ENCODE measurements around the gene NEK6. TPM values are rescaled to one million over a fixed set of nuclear protein-coding genes. Genes with fewer than 3 reads are reported as not detected.

The NEK6 gene
- polyA plus RNA-seq, 2 of the 4 experiments (the other 2 are of a cell fraction) = 26.1 to 33.7 TPM

DNA sequence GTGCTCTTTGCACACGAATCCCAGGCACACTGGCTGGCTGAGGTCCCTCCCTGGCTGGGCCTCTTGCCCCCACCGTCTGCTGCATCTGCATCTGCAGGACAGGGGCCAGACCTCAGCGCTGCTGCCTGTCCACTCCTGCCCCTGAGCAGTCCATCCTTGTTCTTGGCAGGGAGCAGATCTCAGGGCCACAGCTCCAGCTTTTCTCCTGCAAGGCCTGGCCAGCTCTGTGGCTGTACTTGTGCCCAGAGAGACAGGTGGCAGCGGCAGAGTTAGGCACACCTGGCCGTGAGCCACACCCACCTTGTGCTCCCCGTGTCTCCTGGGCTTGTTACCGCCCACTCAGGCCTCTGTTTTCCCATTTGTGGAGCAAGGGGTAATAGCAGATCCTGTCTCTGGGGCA is 13.9 kb downstream of the NEK6 start:
- ATAC-seq = no peak
- Histone ChIP-seq H3K4me1 (peaks cover 30% of the 10 kb centered on the region), H3K4me2 (no peak overlapping the region), H3K4me3 (no peak overlapping the region), H3K27ac (peak overlapping the region in 1 of 2 experiments; percentile 8; a peak in 1 of 6 replicates), H3K9me3 (no peaks in the 10 kb centered on the region)
- DNase-seq (ENCODE audit: low read depth in 1 of 2, low spot score in 1 of 2) = no peak
- TF ChIP-seq HOXB13 (CRISPR knock-in tag; IDR thresholded peaks at IDR 0.05; ENCODE audit: low read depth) (no peak), CEBPB (IDR thresholded peaks at IDR 0.05) (no peak), KDM1A (IDR thresholded peaks at IDR 0.05; ENCODE audit: low read depth) (no peak), CBX8 (IDR thresholded peaks at IDR 0.05) (no peak), KDM5A (IDR thresholded peaks at IDR 0.05) (no peak)
- WGBS (ENCODE audit: missing lambda C conversion rate) = 68% methylated on average over 3 of the region's 7 CpGs
- ChIA-PET CTCF (interaction anchor here (1.3 kb wide), 1 partner anchor 19 kb away, joined by 3 read pairs; no protein-coding TSS in a partner anchor), POLR2A (no interaction called here)
- FAIRE-seq = no peak

DNA sequence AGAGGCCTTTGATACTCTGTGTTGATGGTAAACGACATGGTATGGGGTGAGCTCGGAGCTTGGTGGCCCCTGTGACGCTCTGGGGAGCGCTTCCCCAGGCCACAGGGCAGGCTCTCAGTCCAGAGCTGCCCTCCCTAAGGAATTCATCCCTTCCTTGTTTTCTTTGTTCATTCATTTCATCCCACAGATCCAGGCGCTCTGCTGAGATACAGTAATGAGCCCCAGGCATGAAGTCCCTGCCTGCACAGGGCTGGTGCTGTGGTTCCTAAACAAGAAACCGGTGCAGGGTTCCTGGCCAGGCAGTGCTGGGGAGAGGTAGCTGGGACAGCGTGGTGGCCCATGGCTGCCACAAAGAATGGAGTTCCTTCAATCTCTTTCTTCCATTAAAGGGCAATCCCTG is 14.4 kb downstream of the NEK6 start:
- ChIA-PET CTCF (interaction anchor here (1.3 kb wide), 1 partner anchor 19 kb away, joined by 3 read pairs; no protein-coding TSS in a partner anchor), POLR2A (no interaction called here)
- peak overlapping the region in 1 of 2 experiments; percentile 8; a peak in 1 of 6 replicates for H3K27ac ChIP-seq
- no peak overlapping the region for H3K4me2 ChIP-seq
- FAIRE-seq = no peak
- H3K4me1 ChIP-seq = peaks cover 26% of the 10 kb centered on the region
- 91% methylated on average over 7 of the region's 7 CpGs for WGBS (ENCODE audit: missing lambda C conversion rate)
- H3K9me3 ChIP-seq = no peaks in the 10 kb centered on the region
- no peak overlapping the region for H3K4me3 ChIP-seq
- no peak for ATAC-seq
- no peak for TF ChIP-seq JUN (IDR thresholded peaks at IDR 0.05)
- no peak for TF ChIP-seq KDM5A (IDR thresholded peaks at IDR 0.05)
- no peak for TF ChIP-seq TP53 (CRISPR knock-in tag; IDR thresholded peaks at IDR 0.05)
- no peak for TF ChIP-seq GATA3 (IDR thresholded peaks at IDR 0.05; ENCODE audit: borderline replicate concordance)
- no peak for TF ChIP-seq CBX2 (IDR thresholded peaks at IDR 0.05; ENCODE audit: borderline replicate concordance, low read depth)
- DNase-seq (ENCODE audit: low read depth in 1 of 2, low spot score in 1 of 2) = no peak

DNA sequence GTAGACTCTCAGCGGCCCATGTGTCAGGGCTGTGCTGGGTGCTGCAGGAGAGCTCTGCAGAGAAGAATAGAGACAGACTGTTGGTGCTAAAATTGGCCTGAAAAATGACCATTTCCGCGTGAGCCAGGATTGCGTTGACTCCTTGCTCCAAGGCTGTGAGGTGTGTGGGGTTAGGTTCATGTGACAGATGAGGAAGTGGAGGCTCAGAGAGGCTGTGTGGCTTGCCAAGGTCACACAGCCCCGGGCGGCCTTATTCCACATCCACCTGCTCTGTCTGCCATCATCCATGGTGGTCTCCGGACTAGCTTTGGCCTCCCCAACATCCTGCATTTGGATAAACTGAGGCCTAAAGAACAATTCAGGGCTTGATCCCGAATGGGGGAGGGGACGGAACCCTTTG is 15.2 kb downstream of the NEK6 start:
- Histone ChIP-seq H3K9me3 (no peaks in the 10 kb centered on the region), H3K27ac (no peak overlapping the region; a peak in 1 of 6 replicates), H3K4me1 (peaks cover 22% of the 10 kb centered on the region), H3K4me3 (no peak overlapping the region), H3K4me2 (no peak overlapping the region)
- FAIRE-seq = no peak
- POLR2A ChIA-PET = no interaction called here
- ATAC-seq = no peak
- 79% methylated on average over 9 of the region's 9 CpGs for WGBS (ENCODE audit: missing lambda C conversion rate)
- CTCF ChIA-PET = no interaction called here
- no peak for DNase-seq (ENCODE audit: low read depth in 1 of 2, low spot score in 1 of 2)
- TF ChIP-seq ZFP36 (IDR thresholded peaks at IDR 0.05; ENCODE audit: borderline replicate concordance, partially characterized antibody) (peak; percentile 42), RARB (CRISPR knock-in tag; IDR thresholded peaks at IDR 0.05) (no peak), HOXB13 (CRISPR knock-in tag; IDR thresholded peaks at IDR 0.05; ENCODE audit: low read depth) (no peak), CBX8 (IDR thresholded peaks at IDR 0.05) (no peak), BHLHE40 (IDR thresholded peaks at IDR 0.05; ENCODE audit: low read depth, low read length) (no peak)
- TF ChIP-seq, protein P1, sequence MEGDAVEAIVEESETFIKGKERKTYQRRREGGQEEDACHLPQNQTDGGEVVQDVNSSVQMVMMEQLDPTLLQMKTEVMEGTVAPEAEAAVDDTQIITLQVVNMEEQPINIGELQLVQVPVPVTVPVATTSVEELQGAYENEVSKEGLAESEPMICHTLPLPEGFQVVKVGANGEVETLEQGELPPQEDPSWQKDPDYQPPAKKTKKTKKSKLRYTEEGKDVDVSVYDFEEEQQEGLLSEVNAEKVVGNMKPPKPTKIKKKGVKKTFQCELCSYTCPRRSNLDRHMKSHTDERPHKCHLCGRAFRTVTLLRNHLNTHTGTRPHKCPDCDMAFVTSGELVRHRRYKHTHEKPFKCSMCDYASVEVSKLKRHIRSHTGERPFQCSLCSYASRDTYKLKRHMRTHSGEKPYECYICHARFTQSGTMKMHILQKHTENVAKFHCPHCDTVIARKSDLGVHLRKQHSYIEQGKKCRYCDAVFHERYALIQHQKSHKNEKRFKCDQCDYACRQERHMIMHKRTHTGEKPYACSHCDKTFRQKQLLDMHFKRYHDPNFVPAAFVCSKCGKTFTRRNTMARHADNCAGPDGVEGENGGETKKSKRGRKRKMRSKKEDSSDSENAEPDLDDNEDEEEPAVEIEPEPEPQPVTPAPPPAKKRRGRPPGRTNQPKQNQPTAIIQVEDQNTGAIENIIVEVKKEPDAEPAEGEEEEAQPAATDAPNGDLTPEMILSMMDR (IDR thresholded peaks at IDR 0.05) = no peak
- TF ChIP-seq, protein P2, sequence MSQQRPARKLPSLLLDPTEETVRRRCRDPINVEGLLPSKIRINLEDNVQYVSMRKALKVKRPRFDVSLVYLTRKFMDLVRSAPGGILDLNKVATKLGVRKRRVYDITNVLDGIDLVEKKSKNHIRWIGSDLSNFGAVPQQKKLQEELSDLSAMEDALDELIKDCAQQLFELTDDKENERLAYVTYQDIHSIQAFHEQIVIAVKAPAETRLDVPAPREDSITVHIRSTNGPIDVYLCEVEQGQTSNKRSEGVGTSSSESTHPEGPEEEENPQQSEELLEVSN (IDR thresholded peaks at IDR 0.05; ENCODE audit: borderline replicate concordance, low read depth) = no peak

DNA sequence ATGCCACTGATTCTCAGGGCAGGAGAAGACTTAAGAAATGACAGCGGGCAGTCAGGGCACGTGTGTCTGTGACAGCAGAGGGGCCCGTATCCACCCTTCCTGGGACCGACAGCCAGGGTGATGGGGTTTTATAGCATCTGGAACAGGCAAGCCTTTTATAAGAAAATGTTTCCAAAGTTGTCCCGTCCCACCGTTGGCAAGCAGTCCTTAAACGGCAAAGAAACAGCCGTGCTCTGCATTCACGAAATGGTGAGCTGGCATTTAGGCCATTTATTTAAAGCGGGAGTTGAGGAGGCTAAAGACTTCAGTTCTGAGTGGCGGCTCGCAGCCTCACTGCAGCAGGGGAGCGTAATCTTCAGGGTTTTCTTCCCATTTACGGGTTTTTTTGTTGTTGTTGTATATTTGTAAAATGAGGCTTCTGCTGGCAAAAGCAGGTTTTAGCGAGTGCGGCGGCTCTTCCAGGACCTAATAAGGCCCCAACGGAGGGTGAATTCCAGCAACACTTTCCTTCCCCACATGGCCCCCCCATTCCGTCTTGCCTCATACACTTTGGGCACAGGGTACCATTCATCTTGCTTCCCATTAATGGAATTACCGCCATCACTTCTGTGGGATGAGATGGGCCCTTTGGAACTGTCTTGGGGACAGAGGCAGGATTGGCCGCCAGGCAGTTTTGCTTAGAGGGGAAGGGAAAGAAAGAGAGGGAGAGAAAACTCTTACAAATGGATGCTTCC is 15.8 kb downstream of the NEK6 start:
- H3K9me3 ChIP-seq = no peaks in the 10 kb centered on the region
- POLR2A ChIA-PET = no interaction called here
- no peak for FAIRE-seq
- H3K4me3 ChIP-seq = no peak overlapping the region
- H3K4me1 ChIP-seq = peaks cover 21% of the 10 kb centered on the region
- H3K4me2 ChIP-seq = no peak overlapping the region
- 93% methylated on average over 21 of the region's 21 CpGs for WGBS (ENCODE audit: missing lambda C conversion rate)
- ATAC-seq = no peak
- H3K27ac ChIP-seq = peak overlapping the region in 1 of 2 experiments; percentile 14; a peak in 1 of 6 replicates
- DNase-seq (ENCODE audit: low read depth in 1 of 2, low spot score in 1 of 2) = no peak
- CTCF ChIA-PET = no interaction called here
- TF ChIP-seq EP300 (IDR thresholded peaks at IDR 0.05) (no peak), HDAC2 (IDR thresholded peaks at IDR 0.05) (no peak), POLR2AphosphoS2 (conservative IDR thresholded peaks at IDR 0.05; ENCODE audit: low read length) (no peak), FOXS1 (CRISPR knock-in tag; IDR thresholded peaks at IDR 0.05) (no peak), ZC3H11A (IDR thresholded peaks at IDR 0.05) (no peak), NPAS2 (CRISPR knock-in tag; IDR thresholded peaks at IDR 0.05; ENCODE audit: borderline replicate concordance) (no peak), CBX8 (IDR thresholded peaks at IDR 0.05) (no peak), CHD4 (IDR thresholded peaks at IDR 0.05; ENCODE audit: borderline replicate concordance) (no peak), NR3C1 (IDR thresholded peaks at IDR 0.05) (no peak), FOSL2 (IDR thresholded peaks at IDR 0.05) (no peak), FOSL2 (CRISPR knock-in tag; IDR thresholded peaks at IDR 0.05) (no peak), TP53 (CRISPR knock-in tag; IDR thresholded peaks at IDR 0.05) (no peak), POLR2A (IDR thresholded peaks at IDR 0.05; ENCODE audit: low read length) (no peak), PHF8 (IDR thresholded peaks at IDR 0.05; ENCODE audit: borderline replicate concordance, low read depth) (no peak)
- TF ChIP-seq, protein P3, sequence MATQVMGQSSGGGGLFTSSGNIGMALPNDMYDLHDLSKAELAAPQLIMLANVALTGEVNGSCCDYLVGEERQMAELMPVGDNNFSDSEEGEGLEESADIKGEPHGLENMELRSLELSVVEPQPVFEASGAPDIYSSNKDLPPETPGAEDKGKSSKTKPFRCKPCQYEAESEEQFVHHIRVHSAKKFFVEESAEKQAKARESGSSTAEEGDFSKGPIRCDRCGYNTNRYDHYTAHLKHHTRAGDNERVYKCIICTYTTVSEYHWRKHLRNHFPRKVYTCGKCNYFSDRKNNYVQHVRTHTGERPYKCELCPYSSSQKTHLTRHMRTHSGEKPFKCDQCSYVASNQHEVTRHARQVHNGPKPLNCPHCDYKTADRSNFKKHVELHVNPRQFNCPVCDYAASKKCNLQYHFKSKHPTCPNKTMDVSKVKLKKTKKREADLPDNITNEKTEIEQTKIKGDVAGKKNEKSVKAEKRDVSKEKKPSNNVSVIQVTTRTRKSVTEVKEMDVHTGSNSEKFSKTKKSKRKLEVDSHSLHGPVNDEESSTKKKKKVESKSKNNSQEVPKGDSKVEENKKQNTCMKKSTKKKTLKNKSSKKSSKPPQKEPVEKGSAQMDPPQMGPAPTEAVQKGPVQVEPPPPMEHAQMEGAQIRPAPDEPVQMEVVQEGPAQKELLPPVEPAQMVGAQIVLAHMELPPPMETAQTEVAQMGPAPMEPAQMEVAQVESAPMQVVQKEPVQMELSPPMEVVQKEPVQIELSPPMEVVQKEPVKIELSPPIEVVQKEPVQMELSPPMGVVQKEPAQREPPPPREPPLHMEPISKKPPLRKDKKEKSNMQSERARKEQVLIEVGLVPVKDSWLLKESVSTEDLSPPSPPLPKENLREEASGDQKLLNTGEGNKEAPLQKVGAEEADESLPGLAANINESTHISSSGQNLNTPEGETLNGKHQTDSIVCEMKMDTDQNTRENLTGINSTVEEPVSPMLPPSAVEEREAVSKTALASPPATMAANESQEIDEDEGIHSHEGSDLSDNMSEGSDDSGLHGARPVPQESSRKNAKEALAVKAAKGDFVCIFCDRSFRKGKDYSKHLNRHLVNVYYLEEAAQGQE (IDR thresholded peaks at IDR 0.05) = no peak
